HL-60/S4 treated with retinoic acid at 250 ng/mL for 4 days and 3 days (cell line): ENCODE data around the gene IRF2BP1.

Experiments used
- in situ Hi-C: fragments of 300-500 bp; cut with MboI; formaldehyde crosslinking; loops from 2 replicates; pipeline ENCODE4 v1.7.0; 2022; ENCODE audit warnings: low sequenced_read_pairs

Gene IRF2BP1

GRCh38 chr19:45863335-45863839 is 22.6 kb downstream of the IRF2BP1 start:
- in situ Hi-C loops: no loop called here

- in situ Hi-C loops: no loop called here
These were observed 23.2 kb downstream of the IRF2BP1 start, which contains the start of gene SYMPK for GRCh38 chr19:45862564-45863334. TSS of gene SYMPK (minus strand) at chr19:45863147. CDS start at chr19:45854495, 8,652 bp downstream.

- in situ Hi-C loops: no loop called here
These were observed 23.7 kb downstream of the IRF2BP1 start for GRCh38 chr19:45862271-45862563.

GRCh38 chr19:45860359-45861259 is 25.3 kb downstream of the IRF2BP1 start:
- in situ Hi-C loops: no loop called here

- in situ Hi-C loops: no loop called here
These were observed 31.7 kb downstream of the IRF2BP1 start for GRCh38 chr19:45854167-45854778.

GRCh38 chr19:45852983-45853382 is 33.0 kb downstream of the IRF2BP1 start:
- in situ Hi-C loops: no loop called here

GRCh38 chr19:45852145-45852750 is 33.7 kb downstream of the IRF2BP1 start:
- in situ Hi-C loops: no loop called here

- in situ Hi-C loops: no loop called here
These were observed 37.0 kb downstream of the IRF2BP1 start for GRCh38 chr19:45848922-45849321.

GRCh38 chr19:45847663-45848062 is 38.3 kb downstream of the IRF2BP1 start:
- in situ Hi-C loops: no loop called here

GRCh38 chr19:45842198-45842597 is 43.7 kb downstream of the IRF2BP1 start:
- in situ Hi-C loops: no loop called here

GRCh38 chr19:45834970-45835369 is 51.0 kb downstream of the IRF2BP1 start:
- in situ Hi-C loops: no loop called here
